ENCODE measurements around the gene ASIC2. TPM values are rescaled to one million over a fixed set of nuclear protein-coding genes. Genes with fewer than 3 reads are reported as not detected.

ASIC2 gene
- total and polyA plus RNA-seq, 2 donors from 2014 or later, result 0.60 to 2.9 TPM

DNA sequence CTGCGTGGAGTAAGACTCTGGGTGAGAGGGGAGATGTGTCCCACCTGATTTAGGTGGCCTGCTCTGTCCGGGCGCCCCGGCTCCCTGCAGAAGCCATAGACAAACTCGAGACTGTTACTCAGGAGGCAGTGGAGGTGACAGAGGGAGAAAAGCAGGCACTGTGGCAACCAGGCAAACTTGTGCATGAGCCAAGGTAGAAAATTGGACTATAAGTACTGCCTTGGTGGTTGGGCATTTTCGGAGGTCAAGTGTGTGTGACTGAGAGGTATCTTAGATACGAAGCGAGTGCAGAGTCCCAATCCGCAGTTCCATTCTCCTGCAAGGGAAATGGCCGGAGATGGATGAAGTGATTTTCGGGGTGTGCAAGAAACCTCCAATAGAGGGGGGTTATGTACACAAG lies 328.6 kb downstream of the ASIC2 start:
- TF ChIP-seq, protein P1, sequence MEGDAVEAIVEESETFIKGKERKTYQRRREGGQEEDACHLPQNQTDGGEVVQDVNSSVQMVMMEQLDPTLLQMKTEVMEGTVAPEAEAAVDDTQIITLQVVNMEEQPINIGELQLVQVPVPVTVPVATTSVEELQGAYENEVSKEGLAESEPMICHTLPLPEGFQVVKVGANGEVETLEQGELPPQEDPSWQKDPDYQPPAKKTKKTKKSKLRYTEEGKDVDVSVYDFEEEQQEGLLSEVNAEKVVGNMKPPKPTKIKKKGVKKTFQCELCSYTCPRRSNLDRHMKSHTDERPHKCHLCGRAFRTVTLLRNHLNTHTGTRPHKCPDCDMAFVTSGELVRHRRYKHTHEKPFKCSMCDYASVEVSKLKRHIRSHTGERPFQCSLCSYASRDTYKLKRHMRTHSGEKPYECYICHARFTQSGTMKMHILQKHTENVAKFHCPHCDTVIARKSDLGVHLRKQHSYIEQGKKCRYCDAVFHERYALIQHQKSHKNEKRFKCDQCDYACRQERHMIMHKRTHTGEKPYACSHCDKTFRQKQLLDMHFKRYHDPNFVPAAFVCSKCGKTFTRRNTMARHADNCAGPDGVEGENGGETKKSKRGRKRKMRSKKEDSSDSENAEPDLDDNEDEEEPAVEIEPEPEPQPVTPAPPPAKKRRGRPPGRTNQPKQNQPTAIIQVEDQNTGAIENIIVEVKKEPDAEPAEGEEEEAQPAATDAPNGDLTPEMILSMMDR (IDR thresholded peaks at IDR 0.05; ENCODE audit: borderline replicate concordance, extremely low read depth, insufficient read depth), result no peak
- Histone ChIP-seq H3K4me3 (ENCODE audit: low read length in 3 of 3) (no peak overlapping the region), H3K36me3 (ENCODE audit: control insufficient read depth in 2 of 3, insufficient read depth in 3 of 3, low read length in 3 of 3) (no peaks in the 10 kb centered on the region), H3K27ac (ENCODE audit: low read depth in 2 of 2, low read length in 2 of 2) (no peak overlapping the region), H3K9ac (ENCODE audit: low read length in 3 of 3) (no peak overlapping the region), H3K27me3 (ENCODE audit: control insufficient read depth, insufficient read depth, low read length) (no peaks in the 10 kb centered on the region), H3K4me1 (ENCODE audit: control insufficient read depth in 2 of 3, insufficient read depth in 2 of 3, low read depth in 1 of 3, low read length in 3 of 3) (no peaks in the 10 kb centered on the region), H3K9me3 (ENCODE audit: control insufficient read depth in 2 of 3, insufficient read depth in 1 of 3, low read length in 3 of 3) (no peaks in the 10 kb centered on the region)
- no peak for FAIRE-seq
- intact Hi-C loops (cut with DNase I), result no loop called here
- DNase-seq, result no peak

Measured in kidney (tissue), 14 donors.